Uterus (tissue), 2 donors: ENCODE measurements around the gene CGB3.
A peak's percentile ranks its signal among the peaks of the same experiment; 100 is the strongest.

ENCODE experiments used
- CTCF ChIP-seq, 4 experiments: fragments of 200-600 bp in 2 of 4; fragments of 450-650 bp in 2 of 4; sonication (generic) in 2 of 4; IDR thresholded peaks; one replicate each; pipeline ENCODE4 v1.5.1; 2016 to 2019; ENCODE audit warnings: antibody characterized with exemption in 4 of 4, mild to moderate bottlenecking in 2 of 4, moderate library complexity in 1 of 4
- POLR2A ChIP-seq, 2 donors: fragments of 450-650 bp; IDR thresholded peaks; one replicate each; pipeline ENCODE4 v1.6.1; 2016; ENCODE audit warnings: antibody characterized with exemption in 2 of 2, mild to moderate bottlenecking in 1 of 2, moderate library complexity in 1 of 2

- no peak for TF ChIP-seq CTCF (IDR thresholded peaks at IDR 0.05)
- TF ChIP-seq POLR2A (IDR thresholded peaks at IDR 0.05), result peak; percentile 30 to 65
Observed at GRCh38 chr19:48991873-48992580, 32.1 kb downstream of the CGB3 start.
